HG03354 (cell line): ENCODE measurements around the gene TMEM131.
"Not testable (repeated sequence)": the region's sequence is repeated elsewhere in the genome, so short reads cannot be mapped to it uniquely, and the experiment has no call there.

Source experiments
- ATAC-seq: cut with Tn5 transposase; IDR thresholded peaks from one replicate; pipeline ENCODE4 v1.9.1; 2021; ENCODE audit warnings: mild to moderate bottlenecking; ENCODE audit not compliant: unreplicated experiment, poor library complexity, severe bottlenecking

The TMEM131 gene

GRCh38 chr2:97995734-97996624 lies at the start of gene TMEM131:
Gene TMEM131, minus strand, starts transcription at chr2:97995948. Its CDS starts 286 bp downstream, at chr2:97995662.
- ATAC-seq, result peak; percentile 81

GRCh38 chr2:98044730-98045129 lies 49.0 kb upstream of the TMEM131 start:
- not testable (repeated sequence) for ATAC-seq

GRCh38 chr2:98043101-98043500 lies 47.4 kb upstream of the TMEM131 start:
- ATAC-seq, result no peak

- ATAC-seq, result no peak
Measured at GRCh38 chr2:98040331-98040939, 44.7 kb upstream of the TMEM131 start.

- no peak for ATAC-seq
Measured at GRCh38 chr2:98039085-98039756, 43.5 kb upstream of the TMEM131 start.

- ATAC-seq, result no peak
Measured at GRCh38 chr2:98037666-98038336, 42.1 kb upstream of the TMEM131 start.

GRCh38 chr2:98037206-98037605 lies 41.5 kb upstream of the TMEM131 start:
- ATAC-seq, result no peak

- ATAC-seq, result no peak
Measured at GRCh38 chr2:98036349-98037000, 40.7 kb upstream of the TMEM131 start.

GRCh38 chr2:98034745-98035144 lies 39.0 kb upstream of the TMEM131 start:
- no peak for ATAC-seq

- ATAC-seq, result no peak
Measured at GRCh38 chr2:98032086-98032485, 36.3 kb upstream of the TMEM131 start.

GRCh38 chr2:98029718-98030222 lies 34.0 kb upstream of the TMEM131 start:
- no peak for ATAC-seq

GRCh38 chr2:98028931-98029717 lies 33.4 kb upstream of the TMEM131 start:
- no peak for ATAC-seq

- ATAC-seq, result no peak
Measured at GRCh38 chr2:98028101-98028561, 32.4 kb upstream of the TMEM131 start.

- ATAC-seq, result peak; percentile 51
Measured at GRCh38 chr2:98027538-98027937, 31.8 kb upstream of the TMEM131 start.

- peak; percentile 85 for ATAC-seq
Measured at GRCh38 chr2:98026927-98027522, 31.3 kb upstream of the TMEM131 start.

GRCh38 chr2:98026292-98026691 lies 30.5 kb upstream of the TMEM131 start:
- ATAC-seq, result no peak

GRCh38 chr2:98025481-98026037 lies 29.8 kb upstream of the TMEM131 start:
- ATAC-seq, result no peak

GRCh38 chr2:98022067-98022466 lies 26.3 kb upstream of the TMEM131 start:
- ATAC-seq, result not testable (repeated sequence)
